HG03095 (cell line): Measurements from ENCODE around the gene GUCD1.
"Not testable (repeated sequence)": the region's sequence is repeated elsewhere in the genome, so short reads cannot be mapped to it uniquely, and the experiment has no call there.

ENCODE experiments used
- ATAC-seq: cut with Tn5 transposase; IDR thresholded peaks from one replicate; pipeline ENCODE4 v1.9.1; 2021; ENCODE audit warnings: moderate library complexity; ENCODE audit not compliant: unreplicated experiment

The GUCD1 gene

DNA sequence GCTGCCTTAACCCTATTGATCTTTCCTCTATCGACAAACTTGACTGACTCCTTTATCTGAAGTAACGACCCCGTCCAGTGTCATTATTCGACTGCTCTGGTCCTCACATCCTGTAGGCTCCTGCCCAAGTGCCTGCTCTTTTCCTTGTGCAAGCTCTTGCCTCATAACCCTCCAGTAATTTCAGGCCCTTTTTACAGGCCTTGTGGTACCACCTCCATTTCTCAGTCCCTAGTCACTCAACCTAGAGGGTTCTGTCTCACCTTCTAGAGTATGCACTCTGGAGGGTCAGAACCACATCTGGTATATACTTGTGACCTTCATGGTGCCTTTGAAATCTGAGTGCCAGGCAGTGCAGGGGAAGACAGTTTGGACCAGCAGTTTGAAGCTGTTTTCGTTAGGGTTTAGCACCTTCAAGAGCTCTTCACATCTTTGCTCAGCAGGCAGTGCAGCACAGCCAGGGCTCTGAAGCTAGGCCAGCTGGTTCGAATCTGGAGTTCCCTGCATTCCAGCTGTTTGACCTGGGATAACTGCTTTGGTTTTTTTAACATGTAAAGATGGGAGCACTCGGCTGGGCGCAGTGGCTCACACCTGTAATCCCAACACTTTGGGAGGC is 12.1 kb upstream of the GUCD1 start:
- no peak for ATAC-seq

DNA sequence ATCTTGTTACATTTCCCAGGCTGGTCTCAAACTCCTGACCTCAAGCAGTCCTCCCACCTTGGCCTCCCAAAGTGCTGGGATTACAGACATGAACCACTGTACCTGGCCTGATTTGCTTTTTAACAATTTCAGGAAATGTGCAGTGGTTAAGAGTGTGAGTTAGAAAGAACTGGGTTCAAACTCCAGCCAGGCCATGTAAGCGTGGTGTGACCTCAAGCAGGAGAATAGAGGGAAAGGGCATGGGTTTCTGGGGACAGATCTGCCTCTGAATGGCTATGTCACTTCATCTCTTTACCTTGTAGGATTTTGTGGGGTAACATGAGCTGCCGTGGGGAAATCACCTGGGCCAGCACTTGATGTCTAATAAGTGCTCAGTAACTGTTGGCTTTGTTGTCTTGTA is 10.1 kb upstream of the GUCD1 start:
- no peak for ATAC-seq

DNA sequence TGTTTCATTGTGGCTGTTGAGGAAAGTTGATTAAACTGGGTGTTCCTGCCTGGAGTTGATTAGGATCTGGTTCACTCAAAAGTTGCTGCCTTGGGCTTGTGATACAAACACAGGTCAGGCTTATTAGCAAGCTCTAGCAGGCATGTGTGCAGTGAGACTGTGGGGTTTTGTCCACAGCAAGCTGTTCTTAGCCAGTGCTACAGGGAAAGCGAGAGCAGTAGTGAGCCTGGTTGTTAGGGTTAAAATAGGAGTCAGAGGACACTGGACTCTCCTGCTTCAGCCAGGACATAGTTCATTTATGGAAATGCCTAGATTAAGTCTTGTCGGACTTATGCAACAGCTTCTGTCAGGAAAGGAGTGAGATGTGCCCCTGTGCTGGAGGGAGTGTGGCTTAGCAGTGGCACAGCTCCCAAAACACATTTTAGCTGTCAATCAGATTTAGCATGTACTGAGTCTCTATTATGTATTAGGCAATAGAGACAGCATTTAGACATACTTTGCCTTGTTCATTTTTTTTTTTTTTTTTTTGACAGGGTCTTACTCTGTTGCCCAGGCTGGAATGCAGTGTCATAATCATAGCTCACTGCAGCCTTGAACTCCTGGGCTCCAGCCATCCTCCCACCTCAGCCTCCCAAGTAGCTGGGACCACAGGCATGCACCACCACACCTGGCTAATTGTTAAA is 9.6 kb upstream of the GUCD1 start:
- no peak for ATAC-seq

DNA sequence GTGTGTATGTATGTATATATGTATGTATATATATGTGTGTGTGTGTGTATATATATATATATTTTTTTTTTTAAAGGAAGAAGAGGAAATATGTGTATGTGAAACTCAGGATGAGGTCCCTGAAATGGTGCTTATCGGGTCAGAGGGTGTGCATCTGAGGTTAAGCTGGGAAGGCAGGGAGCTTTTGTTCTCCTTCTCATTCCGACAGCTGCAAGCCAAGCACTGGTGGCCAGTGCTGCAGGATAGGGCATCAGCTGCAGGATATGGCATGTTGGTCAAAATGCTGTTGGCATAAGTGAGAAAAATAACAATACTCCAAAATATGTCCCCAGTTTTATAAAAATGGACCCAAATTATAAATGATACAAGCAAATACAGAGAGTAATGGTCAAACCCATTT is 8.3 kb upstream of the GUCD1 start:
- no peak for ATAC-seq

DNA sequence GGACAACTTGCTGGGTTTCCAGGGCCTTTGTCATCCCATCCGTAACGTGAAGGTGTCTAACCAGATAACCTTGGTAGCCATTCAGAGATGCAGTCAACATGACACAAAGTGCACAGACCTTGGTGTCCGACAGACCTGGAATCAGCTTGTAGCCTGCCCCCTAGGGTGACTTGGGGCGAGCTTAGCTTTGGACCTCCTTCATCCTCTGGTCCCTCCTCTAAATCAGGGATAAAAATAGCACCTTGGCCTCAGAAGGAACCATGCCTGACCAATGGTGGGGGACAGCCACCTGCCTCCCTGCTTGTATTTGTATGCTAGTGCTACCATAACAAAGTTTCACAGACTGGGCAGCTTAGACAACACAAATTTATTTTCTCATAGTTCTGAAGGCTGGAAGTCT is 4.5 kb upstream of the GUCD1 start:
- no peak for ATAC-seq

DNA sequence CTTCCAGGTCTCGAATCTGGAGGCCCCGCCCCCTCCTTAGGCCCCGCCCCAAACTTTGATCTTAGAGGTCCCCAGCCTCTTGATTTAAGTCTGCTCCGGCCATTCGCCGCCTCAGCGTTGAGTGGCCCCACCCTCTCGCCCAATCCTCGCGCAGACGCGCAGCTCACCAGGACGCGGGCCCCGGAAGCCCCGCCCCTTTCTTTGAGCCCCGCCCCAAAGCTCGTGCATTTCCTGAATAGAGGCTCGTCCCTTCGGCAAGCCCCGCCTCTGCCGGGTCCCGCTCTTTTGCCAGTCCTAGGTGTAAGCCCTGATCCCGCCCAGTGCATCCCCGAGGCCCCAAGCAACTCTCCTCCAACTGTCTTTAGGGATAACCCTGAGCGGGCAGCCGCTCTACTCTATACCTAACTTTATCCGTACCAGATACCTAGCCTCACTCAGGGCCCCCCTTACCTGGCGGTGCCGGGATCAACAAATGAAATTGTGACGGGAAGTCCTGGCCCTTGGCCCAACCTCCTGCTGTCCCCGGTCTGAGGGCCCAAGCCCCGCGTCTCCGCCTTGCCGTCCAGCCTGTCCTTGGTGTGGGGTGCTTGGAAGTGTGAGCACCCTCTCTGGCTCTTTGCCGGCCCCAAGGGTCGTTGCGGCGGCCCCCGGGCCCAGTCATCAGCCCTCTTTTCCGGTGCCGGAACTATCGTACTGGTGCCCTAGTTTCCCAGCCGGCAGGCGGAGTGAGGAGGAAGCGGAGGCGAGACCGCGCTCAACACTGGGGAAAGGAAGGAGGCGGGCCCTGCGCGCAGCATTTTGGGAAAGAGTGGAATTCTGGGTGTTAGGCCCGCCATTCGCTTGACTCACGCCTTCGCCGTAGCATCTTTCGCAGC is 464 bp upstream of the GUCD1 start, which contains the start of gene SNRPD3:
Gene SNRPD3, plus strand, starts transcription at position 835 of the 875 bp plus-strand sequence. CDS start 1,676 bp downstream, outside the sequence.
- peak; percentile 63 for ATAC-seq

DNA sequence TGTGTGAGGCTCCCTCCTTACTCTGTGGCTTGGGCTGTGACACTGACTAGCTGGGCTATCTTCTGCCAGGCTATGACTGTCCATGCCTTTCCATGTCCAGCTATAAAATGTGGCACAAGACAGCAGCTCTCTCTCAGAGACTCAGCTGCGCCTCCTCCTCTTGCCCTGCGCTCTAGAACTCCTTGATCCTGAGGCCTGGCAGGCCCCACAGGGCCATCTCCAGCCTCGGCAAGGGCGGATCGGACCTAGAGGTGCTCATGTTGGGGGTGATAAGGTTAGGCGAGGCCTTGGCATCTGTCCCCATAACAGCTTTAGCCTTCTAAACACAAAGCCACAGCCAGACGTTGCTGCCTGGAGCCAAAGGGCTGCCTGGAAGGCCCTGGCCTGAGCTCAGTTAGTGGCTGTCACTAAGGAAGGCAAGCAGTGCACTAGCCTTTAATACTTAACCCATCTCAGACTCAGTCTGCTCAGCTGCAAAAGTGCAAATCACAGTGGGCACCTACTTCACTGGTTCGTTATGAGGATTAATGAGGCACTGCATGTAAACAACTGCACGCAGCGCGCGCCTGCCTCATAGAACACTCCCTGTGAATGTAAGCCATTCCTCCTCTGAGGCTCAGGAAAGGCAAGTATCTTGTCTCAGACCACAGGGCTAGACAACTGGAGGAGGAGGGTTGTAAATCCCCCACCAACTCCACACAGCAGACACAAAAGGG is 1.2 kb downstream of the GUCD1 start:
- ATAC-seq: no peak

DNA sequence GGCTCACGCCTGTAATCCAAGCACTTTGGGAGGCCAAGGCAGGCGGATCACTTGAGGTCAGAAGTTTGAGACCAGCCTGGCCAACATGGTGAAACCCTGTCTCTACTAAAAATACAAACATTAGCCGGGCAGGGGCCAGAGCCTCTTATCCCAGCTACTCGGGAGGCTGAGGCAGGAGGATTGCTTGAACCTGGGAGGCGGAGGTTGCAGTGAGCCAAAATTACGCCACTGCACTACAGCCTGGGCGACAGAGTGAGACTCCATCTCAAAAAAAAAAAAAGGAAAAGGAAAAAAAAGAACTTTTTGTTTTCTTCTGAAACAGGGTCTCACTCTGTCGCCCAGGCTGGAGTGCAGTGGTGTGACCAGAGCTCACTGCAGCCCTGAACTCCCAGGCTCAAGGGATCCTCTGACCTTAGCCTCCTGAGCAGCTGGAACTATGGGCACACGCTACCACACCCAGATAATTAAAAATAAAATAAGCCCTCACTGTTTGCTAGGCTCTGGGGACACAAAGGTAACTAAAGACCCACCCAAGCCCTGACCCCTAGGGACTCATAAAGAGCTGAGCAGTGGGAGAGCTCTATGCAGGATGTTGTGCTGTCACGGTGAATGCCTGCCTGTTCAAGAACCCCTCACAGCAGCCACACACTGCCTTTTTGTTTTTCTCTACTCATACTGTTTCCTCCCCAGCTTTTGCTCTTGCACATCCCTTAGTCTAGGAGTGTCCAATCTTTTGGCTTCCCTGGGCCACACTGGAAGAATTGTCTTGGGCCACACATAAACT is 2.2 kb downstream of the GUCD1 start:
- not testable (repeated sequence) for ATAC-seq

DNA sequence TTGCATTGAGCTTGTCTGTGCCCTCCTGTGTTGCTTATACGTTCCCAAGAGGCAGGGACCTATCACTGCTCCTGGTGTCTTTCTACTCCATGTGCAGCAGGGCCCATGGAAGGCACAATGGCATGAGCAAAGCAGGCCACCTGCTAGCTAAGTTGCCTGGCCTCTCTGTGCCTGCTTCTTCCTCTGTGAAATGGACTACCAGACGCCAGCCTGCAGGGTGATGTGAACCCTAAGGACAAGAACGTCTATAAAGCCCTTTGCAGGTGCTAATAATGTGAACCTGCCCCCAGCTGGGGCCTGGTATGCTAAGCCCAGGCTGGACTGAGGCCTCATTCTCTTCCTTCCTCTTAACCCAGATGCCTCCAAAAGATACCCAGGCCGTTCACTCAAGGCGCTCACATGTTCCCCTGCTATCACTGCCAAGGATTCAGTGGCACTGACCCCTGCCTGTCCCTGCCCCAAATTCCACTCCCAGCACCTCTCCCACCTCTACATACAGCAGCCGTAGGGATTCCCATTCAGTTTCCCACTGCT is 4.0 kb downstream of the GUCD1 start:
- no peak for ATAC-seq

DNA sequence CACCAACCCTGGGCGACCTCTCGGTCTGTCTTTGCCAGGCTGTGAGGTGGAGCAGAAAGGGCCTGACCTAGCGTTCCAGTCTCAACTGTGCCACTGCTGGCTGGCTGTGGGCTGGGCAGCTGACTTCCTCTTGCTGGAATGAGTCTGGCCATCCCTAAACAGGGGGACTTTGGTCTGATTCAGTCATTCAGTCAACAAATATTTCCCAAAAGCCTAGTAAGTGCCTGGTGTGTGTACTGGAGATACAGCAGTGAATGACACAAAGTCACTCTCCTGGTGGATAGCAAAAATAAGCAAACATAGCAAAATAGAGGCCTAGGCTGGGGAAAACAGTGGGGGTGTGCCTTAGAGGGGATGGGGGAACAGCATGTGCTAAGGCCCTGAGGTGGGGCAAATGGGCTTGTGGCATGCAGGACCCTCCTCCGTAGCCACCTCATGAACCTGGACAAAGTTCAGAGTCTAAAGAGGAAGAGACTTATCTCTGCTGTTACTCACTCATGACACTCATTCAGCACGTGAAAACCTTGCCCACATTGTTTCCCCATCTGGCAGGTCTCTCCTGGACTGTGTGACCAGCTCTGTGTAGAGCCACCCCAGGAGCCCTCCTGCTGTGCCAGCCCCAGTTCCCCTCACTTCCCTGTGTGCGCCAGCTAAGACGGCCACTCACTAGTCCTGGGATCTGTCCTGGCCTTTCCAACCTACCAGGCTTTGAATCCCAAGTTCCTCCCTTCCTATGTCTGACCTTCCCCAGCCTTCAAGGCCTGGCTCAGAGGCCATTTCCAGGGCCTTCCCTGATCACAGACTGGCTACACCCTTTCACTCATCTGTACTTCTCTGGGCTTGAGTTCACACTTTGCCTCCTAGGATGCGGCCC is 4.7 kb downstream of the GUCD1 start:
- no peak for ATAC-seq

DNA sequence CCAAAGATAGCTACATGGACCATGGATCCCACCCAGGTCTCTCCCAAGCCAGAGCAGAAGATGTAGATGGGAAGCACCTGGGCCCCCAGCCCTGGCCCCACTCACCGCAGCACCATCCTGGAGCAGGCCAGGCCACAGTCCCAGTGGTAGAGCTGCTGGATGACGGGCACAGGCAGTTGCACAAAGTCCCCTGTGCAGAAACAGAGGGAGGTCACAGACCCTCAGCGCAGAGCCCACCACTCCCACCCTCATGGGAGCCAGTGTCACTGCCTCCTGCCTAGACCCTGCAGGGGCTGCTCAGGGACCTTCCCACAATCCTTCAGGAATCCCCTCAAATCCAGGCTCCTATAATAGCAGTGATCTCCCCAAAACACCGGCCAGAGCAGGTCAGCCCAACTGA is 6.1 kb downstream of the GUCD1 start:
- ATAC-seq: no peak

DNA sequence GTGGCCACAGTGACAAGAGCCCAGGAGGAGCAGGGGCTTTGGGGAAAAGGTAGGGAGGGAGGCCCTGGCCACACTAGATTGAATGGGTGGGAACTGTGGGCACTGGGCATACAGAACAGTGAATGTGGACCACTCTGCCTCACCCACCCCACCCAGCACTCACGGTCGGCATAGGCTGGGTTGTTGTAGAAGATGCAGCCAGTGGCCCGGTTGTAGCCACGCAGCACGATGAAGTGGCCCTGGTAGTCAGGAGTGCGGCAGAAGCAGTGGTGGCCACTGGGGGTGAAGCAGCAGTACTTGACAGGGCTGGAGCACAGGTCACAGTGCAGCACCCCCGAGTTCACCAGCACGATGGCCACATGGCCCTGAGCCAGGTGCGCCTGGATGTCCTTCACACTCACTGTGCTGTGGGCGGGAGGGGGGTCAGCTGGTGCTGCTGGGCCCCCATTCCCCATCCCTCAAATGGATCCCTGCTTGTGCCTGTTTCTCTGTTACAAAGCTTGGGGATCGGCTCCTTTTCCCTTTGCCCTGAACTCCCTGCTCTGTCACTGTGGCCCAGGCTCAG is 11.2 kb downstream of the GUCD1 start:
- ATAC-seq: no peak

DNA sequence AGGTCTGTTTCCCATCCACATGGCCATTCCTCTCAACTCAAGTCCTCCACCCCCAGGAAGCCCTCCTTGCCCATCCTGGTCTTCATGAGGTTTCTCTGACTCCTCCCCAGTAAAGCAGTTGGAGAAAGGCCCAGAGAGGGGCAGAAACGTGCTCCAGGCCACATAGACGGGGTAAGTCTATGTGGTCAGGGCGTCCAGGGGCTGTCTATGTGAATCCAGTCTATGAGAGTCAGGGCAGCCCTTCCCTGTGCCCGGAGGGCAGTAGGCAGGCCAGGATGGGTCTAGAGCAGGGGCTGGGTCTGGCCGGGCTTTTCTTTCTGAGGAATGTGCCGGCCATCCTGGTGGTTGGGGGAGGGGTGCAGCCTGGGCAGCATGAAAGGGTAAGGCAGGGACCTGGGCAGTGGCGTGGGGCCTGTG is 11.7 kb downstream of the GUCD1 start:
- ATAC-seq: no peak

DNA sequence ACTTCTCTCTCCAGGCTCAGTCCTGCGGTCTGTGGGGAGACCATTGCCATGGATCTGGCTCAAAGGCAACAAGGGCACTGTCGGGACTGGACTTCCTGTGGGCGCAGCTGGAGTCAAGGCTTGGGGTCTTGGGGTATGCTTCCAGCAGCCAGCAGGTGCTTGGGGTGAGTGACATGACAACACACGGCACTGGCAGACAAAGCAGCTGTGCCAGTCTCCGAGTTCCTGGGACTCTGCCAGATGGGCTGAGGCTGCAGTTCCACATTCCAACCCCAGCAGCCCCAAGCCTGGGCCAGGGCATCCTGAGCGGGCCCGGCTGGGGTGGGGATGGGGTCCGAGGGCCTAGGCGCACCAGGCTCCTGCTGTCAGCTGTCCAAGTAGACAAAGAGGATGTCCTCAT is 12.3 kb downstream of the GUCD1 start:
- ATAC-seq: no peak

DNA sequence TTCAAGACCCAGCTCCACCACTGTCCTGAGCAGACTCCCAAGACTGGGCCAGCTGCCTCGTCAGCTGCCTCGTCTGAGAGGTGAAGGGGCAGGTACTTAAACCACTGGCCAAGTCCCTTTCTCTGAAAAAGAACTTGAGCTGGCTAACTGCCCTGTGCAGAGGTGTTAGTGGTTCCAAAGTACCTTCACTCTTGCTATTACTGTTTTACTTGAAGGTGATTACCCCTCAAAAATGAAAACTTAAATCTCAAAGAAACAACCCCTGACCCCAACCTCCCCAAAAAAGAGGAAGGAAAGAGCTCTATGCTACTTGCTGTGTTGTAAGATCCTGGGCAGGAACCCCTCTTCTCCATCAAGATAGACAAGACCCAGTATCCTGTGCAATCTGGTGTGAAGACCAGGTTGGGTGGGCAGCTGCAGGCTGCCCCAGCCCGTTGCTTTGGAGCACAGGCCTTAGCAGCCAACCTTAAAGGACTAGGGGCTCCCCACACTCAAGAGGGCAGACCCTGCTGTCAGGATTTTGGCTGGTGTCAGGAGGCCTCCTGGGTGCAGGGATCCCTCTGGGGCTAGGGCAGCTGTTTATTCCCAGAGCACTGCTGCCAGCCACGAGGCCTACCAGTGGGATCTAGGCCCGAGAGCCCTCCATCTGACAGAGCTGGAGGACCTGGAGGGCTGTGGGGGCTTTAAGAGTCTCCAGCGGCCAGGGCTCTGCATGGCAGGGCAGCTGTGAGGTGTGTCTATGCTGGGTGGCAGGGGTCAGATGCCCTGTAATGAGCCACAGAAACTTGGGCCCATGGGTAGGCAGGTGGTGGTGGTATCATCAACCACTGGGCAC is 13.0 kb downstream of the GUCD1 start:
- no peak for ATAC-seq

DNA sequence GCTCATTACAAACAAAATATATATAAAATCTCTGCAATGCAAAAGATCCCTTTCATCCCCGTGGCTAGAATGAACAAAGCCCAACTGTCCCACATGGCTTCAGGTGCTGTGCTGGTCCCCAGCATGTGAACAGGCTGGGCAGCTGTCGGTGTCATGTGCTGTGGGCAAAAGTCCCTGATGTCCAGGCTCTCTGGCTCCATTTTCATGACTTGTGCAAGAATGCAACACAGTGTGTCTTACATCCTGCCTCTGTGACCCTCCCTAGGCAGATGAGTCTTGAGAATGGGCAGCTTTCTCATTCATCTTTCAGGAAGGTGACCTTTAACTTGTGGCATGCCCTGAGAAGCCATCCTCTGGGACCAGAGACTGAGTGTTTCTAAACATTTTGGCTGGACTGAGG is 14.5 kb downstream of the GUCD1 start:
- no peak for ATAC-seq

DNA sequence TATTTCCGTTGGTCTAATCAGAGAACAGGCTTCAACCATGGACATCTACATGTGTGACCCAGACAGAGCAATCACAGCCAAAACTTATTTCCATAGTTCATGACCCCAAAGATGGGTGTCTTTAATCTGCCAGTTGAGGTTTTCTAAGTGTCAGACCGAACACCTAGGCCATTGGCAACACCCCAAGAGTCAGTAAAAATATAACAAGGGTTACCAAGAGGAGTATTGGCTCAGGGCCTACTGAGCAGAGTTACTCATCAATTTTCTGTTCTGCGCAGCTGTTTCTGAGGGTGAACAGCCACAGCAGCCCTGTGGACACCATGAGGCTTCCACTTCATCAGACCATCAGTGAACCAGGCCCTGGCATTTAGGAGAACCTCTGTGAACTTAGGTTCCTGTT is 18.8 kb downstream of the GUCD1 start:
- ATAC-seq: no peak

DNA sequence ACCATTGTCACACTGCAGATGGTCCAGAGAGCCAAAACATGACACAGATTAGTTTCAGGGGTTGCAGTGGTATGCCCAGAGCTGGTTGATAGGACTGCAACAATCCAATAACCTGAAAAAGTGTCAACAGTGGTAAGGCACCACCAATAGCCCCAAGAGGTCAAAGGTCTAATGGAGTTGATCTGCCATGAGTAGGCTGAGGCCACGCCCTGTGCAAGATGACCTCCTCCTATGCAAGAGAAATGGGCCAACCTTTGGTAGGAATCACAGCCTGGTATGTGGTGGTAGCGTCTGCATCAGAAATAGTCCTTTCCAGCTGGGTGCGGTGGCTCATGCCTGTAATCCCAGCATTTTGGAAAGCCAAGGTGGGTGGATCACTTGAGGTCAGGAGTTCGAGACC is 19.6 kb downstream of the GUCD1 start:
- no peak for ATAC-seq
